ENCODE results near the gene CHI3L2. TPM values are rescaled to one million over a fixed set of nuclear protein-coding genes. Genes with fewer than 3 reads are reported as not detected.

The CHI3L2 gene
- total RNA-seq, 1 donor from 2014 or later: 0.47 TPM

Small RNA genes lying within 50 kb of the gene (small RNA-seq; reads per million reads assigned to genes)
- gene AL355816.1: not detected

Other genes starting within 250 kb of the CHI3L2 start
- 59.6 TPM for gene DRAM2, start 87.6 kb upstream of the CHI3L2 start, total RNA-seq
- gene CEPT1, start 87.5 kb upstream of the CHI3L2 start, total RNA-seq: 51.0 TPM
- 0.94 TPM for gene DENND2D, start 27.1 kb upstream of the CHI3L2 start, total RNA-seq
- gene CHIA, start 63.1 kb downstream of the CHI3L2 start, total RNA-seq: not detected
- 0.31 TPM for gene OVGP1, start 200.0 kb downstream of the CHI3L2 start, total RNA-seq
- gene WDR77, start 221.5 kb downstream of the CHI3L2 start, total RNA-seq: 21.1 TPM
- 170 TPM for gene ATP5PB, start 221.8 kb downstream of the CHI3L2 start, total RNA-seq
- 0.31 TPM for gene C1orf162, start 246.3 kb downstream of the CHI3L2 start, total RNA-seq

Measured in occipital lobe (tissue), 2 donors.